Erythroblast (primary cell): Measurements from ENCODE around the gene USP31.

Experiments used
- GATA1 ChIP-seq: IDR thresholded peaks from 2 replicates; pipeline ENCODE4 v1.6.1; 2011; ENCODE audit warnings: low read depth, mild to moderate bottlenecking, control low read depth, low read length, moderate library complexity
- POLR2A ChIP-seq: IDR thresholded peaks from 2 replicates; pipeline ENCODE4 v1.6.1; 2011; ENCODE audit warnings: mild to moderate bottlenecking, low read length

GRCh38 chr16:23045025-23045424 lies 104.2 kb downstream of the USP31 start:
- no peak for TF ChIP-seq POLR2A
- no peak for TF ChIP-seq GATA1
